BE2C (cell line): Measurements from ENCODE around the gene ZMIZ2.

Source experiments
- DNase-seq: peaks from one replicate; pipeline ENCODE4 v3.0.0-alpha.2; 2020
- H3K27me3 ChIP-seq: fragments of 250-450 bp; sonication (Bioruptor Pico); 2 replicates; pipeline ENCODE4 v1.5.1; 2020; ENCODE audit warnings: mild to moderate bottlenecking
- H3K36me3 ChIP-seq: fragments of 250-450 bp; sonication (Bioruptor Pico); 2 replicates; pipeline ENCODE4 v1.5.1; 2020; ENCODE audit warnings: mild to moderate bottlenecking
- H3K4me1 ChIP-seq: fragments of 250-450 bp; sonication (Bioruptor Pico); 2 replicates; pipeline ENCODE4 v1.5.1; 2020
- H3K4me3 ChIP-seq: 2 replicates; pipeline ENCODE4 v1.5.1; 2011; ENCODE audit warnings: low read depth, low read length
- H3K9me3 ChIP-seq: fragments of 250-450 bp; sonication (Bioruptor Pico); 2 replicates; pipeline ENCODE4 v1.5.1; 2020
- TF ChIP-seq, protein P1 (sequence below): IDR thresholded peaks from 2 replicates; pipeline ENCODE4 v1.5.1; 2012; ENCODE audit warnings: mild to moderate bottlenecking, low read depth, low read length

Gene ZMIZ2

GRCh38 chr7:44706788-44707557 lies 41.7 kb upstream of the ZMIZ2 start:
- no peaks in the 10 kb centered on the region for H3K9me3 ChIP-seq
- no peak for DNase-seq
- H3K4me3 ChIP-seq, result no peak overlapping the region
- H3K4me1 ChIP-seq, result no peaks in the 10 kb centered on the region
- H3K36me3 ChIP-seq, result peaks cover 18% of the 10 kb centered on the region
- TF ChIP-seq, protein P1, sequence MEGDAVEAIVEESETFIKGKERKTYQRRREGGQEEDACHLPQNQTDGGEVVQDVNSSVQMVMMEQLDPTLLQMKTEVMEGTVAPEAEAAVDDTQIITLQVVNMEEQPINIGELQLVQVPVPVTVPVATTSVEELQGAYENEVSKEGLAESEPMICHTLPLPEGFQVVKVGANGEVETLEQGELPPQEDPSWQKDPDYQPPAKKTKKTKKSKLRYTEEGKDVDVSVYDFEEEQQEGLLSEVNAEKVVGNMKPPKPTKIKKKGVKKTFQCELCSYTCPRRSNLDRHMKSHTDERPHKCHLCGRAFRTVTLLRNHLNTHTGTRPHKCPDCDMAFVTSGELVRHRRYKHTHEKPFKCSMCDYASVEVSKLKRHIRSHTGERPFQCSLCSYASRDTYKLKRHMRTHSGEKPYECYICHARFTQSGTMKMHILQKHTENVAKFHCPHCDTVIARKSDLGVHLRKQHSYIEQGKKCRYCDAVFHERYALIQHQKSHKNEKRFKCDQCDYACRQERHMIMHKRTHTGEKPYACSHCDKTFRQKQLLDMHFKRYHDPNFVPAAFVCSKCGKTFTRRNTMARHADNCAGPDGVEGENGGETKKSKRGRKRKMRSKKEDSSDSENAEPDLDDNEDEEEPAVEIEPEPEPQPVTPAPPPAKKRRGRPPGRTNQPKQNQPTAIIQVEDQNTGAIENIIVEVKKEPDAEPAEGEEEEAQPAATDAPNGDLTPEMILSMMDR, result no peak
- H3K27me3 ChIP-seq, result no peaks in the 10 kb centered on the region

GRCh38 chr7:44707558-44708230 lies 41.0 kb upstream of the ZMIZ2 start:
- DNase-seq, result no peak
- TF ChIP-seq, protein P1, result no peak
- Histone ChIP-seq H3K4me1 (no peaks in the 10 kb centered on the region), H3K36me3 (peaks cover 15% of the 10 kb centered on the region), H3K4me3 (no peak overlapping the region), H3K27me3 (no peaks in the 10 kb centered on the region), H3K9me3 (no peaks in the 10 kb centered on the region)

- no peak overlapping the region for H3K4me3 ChIP-seq
- H3K4me1 ChIP-seq, result no peaks in the 10 kb centered on the region
- peaks cover 10% of the 10 kb centered on the region for H3K36me3 ChIP-seq
- TF ChIP-seq, protein P1, result no peak
- H3K9me3 ChIP-seq, result no peaks in the 10 kb centered on the region
- no peaks in the 10 kb centered on the region for H3K27me3 ChIP-seq
- no peak for DNase-seq
Measured at GRCh38 chr7:44709011-44709915, 39.4 kb upstream of the ZMIZ2 start.

- H3K4me3 ChIP-seq, result no peak overlapping the region
- no peaks in the 10 kb centered on the region for H3K27me3 ChIP-seq
- TF ChIP-seq, protein P1, result no peak
- DNase-seq, result no peak
- peaks cover 10% of the 10 kb centered on the region for H3K36me3 ChIP-seq
- no peaks in the 10 kb centered on the region for H3K4me1 ChIP-seq
- no peaks in the 10 kb centered on the region for H3K9me3 ChIP-seq
Measured at GRCh38 chr7:44709945-44710596, 38.6 kb upstream of the ZMIZ2 start.

DNA sequence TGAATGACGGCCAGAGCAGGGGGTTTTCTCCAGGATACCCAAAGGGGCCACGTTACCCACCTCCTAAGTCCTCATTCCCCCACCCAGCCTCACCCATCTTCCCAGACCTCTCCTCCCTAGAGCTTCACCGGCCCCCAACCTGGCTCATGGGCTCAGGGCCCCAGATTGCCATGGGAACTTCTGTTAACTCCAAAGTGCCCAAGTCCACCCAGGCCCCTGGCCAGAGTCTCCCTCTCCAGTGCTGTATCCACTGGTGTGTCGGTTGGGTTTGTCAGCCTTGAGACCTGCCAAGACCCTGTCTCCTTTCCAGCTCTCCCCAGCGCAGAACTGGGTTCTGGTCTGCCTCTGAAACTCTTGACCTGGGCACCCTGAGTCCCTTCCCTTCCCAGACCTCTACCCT lies 37.1 kb upstream of the ZMIZ2 start:
- no peaks in the 10 kb centered on the region for H3K27me3 ChIP-seq
- TF ChIP-seq, protein P1, result no peak
- H3K4me3 ChIP-seq, result no peak overlapping the region
- DNase-seq, result no peak
- no peaks in the 10 kb centered on the region for H3K4me1 ChIP-seq
- H3K36me3 ChIP-seq, result peaks cover 10% of the 10 kb centered on the region
- no peaks in the 10 kb centered on the region for H3K9me3 ChIP-seq
